HUES6 (cell line): ENCODE results near the gene PTPN18.

Experiments
- H3K27ac ChIP-seq: 2 replicates; pipeline ENCODE4 v1.7.0; 2013; ENCODE audit warnings: low read depth, mild to moderate bottlenecking, low read length, inconsistent platforms
- H3K27me3 ChIP-seq: 2 replicates; pipeline ENCODE4 v1.6.1; 2013; ENCODE audit warnings: low read length; ENCODE audit not compliant: control insufficient read depth, insufficient read depth
- H3K36me3 ChIP-seq: 2 replicates; pipeline ENCODE4 v1.6.1; 2013; ENCODE audit warnings: low read length; ENCODE audit not compliant: control insufficient read depth, insufficient read depth
- H3K4me1 ChIP-seq: 2 replicates; pipeline ENCODE4 v1.6.1; 2013; ENCODE audit warnings: low read length; ENCODE audit not compliant: control insufficient read depth, insufficient read depth
- H3K4me3 ChIP-seq: 2 replicates; pipeline ENCODE4 v1.5.1; 2013; ENCODE audit warnings: low read depth, low read length
- H3K9ac ChIP-seq: one replicate; pipeline ENCODE4 v1.6.1; 2013; ENCODE audit warnings: mild to moderate bottlenecking, low read length
- H3K9me3 ChIP-seq: 2 replicates; pipeline ENCODE4 v1.6.1; 2013; ENCODE audit warnings: low read depth, low read length; ENCODE audit not compliant: control insufficient read depth, insufficient read depth

Gene PTPN18

DNA sequence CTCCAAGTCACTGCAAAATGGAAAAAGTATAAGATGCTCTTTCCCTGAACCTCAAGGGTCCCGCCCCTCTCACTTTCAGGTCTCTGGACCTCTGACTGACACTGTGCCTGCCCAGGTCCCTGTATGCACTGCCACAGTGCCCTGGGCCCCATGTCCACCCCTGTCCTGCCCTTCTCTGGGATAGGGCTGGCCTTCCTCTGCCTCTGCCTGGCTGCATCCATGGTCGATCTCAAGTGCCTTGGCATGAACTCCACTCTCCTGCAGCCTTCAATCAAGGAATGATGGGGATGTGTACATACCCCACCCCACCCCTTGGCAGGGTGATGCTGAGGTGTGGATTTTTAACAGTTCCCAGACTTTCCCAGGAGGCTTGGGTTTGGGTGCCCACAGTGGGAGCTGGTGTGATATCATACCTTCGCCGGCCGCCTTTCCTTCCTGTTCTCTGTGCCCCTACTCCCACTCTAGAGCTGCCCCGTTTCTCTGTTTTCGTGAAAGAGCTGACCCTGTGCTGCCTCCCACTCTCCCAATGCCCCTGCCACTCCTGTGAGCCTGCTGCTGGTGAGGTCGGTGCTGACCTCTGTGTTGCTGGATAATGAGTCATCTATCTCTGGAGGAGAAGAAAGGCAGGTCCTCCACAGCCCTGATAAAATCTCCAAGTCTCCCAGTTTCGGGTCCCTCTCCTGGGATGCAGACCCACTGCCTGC is 18.9 kb downstream of the PTPN18 start:
- Histone ChIP-seq H3K27me3 (no peaks in the 10 kb centered on the region), H3K27ac (no peak overlapping the region), H3K9ac (no peak overlapping the region), H3K4me1 (peaks cover 4% of the 10 kb centered on the region), H3K9me3 (no peaks in the 10 kb centered on the region), H3K4me3 (no peak overlapping the region), H3K36me3 (peaks cover 4% of the 10 kb centered on the region; the same call in 1 of the 2 replicates)

GRCh38 chr2:130375291-130376266 is 19.7 kb downstream of the PTPN18 start:
- peaks cover 6% of the 10 kb centered on the region; the same call in 1 of the 2 replicates for H3K4me1 ChIP-seq
- H3K4me3 ChIP-seq: no peak overlapping the region
- H3K27ac ChIP-seq: no peak overlapping the region
- H3K9me3 ChIP-seq: no peaks in the 10 kb centered on the region
- H3K36me3 ChIP-seq: peaks cover 2% of the 10 kb centered on the region; the same call in 1 of the 2 replicates
- H3K27me3 ChIP-seq: no peaks in the 10 kb centered on the region
- no peak overlapping the region for H3K9ac ChIP-seq

GRCh38 chr2:130376433-130377293 is 20.8 kb downstream of the PTPN18 start:
- H3K4me1 ChIP-seq: peaks cover 6% of the 10 kb centered on the region; the same call in 1 of the 2 replicates
- H3K4me3 ChIP-seq: no peak overlapping the region
- no peaks in the 10 kb centered on the region for H3K27me3 ChIP-seq
- no peaks in the 10 kb centered on the region for H3K9me3 ChIP-seq
- H3K36me3 ChIP-seq: no peaks in the 10 kb centered on the region
- no peak overlapping the region for H3K27ac ChIP-seq
- no peak overlapping the region for H3K9ac ChIP-seq

DNA sequence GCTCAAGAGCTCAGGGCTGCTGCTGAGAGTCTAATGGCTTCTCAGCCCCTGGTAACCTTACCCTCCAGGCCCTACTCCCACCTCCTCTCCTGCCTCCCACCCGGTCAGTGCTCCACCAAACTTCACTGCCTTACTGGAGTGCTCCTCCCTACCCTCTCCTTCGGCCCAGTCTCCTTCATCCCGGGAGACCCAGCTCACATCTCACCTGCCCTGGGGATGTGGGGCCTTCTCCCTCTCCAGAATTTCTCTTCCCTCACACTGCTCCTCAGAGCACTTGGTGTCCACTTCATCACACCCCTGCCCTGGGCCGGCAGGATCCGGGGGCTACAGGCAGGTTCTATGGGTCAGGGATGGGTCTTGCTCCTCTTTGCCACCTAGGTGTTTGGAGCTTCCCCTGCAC is 21.6 kb downstream of the PTPN18 start:
- Histone ChIP-seq H3K9ac (no peak overlapping the region), H3K27me3 (no peaks in the 10 kb centered on the region), H3K27ac (no peak overlapping the region), H3K36me3 (no peaks in the 10 kb centered on the region), H3K9me3 (no peaks in the 10 kb centered on the region), H3K4me1 (peaks cover 6% of the 10 kb centered on the region; the same call in 1 of the 2 replicates), H3K4me3 (no peak overlapping the region)

DNA sequence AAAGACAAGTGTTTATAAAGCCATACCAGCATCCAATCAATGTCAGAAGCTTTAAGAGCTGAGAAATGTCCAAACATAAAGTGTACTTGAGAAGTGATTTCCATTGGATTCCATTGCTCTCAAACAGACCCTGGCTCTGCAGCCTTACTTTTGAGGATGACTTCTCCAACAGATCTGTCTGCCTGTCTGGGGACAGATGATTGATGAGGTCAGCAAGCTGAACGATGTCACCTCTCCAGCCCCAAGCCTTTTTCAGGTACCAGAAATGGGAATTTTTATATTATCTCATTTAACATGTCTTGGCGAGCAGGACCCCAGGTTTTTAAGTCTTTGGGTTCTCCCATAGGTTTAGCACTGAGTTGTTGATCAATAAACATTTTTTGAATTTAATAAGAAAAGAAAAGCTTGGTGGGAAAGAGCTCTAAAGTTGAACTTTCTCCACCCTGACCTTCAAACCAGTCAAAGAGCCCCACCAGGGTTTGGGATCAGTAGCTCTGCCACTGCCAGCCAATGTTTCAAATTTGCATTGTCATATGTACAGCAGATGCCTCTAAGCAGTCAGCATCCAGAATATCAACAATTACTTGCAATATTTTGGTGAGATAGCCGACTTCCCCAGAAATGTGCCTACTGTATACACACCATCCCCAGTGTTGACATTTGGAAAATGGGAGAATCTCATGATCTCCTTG is 22.5 kb downstream of the PTPN18 start:
- Histone ChIP-seq H3K9me3 (no peaks in the 10 kb centered on the region), H3K4me1 (peaks cover 2% of the 10 kb centered on the region; the same call in 1 of the 2 replicates), H3K36me3 (no peaks in the 10 kb centered on the region), H3K4me3 (no peak overlapping the region), H3K9ac (no peak overlapping the region), H3K27me3 (no peaks in the 10 kb centered on the region), H3K27ac (no peak overlapping the region)

GRCh38 chr2:130378898-130379214 is 23.0 kb downstream of the PTPN18 start:
- Histone ChIP-seq H3K36me3 (no peaks in the 10 kb centered on the region), H3K9me3 (no peaks in the 10 kb centered on the region), H3K4me1 (peaks cover 2% of the 10 kb centered on the region; the same call in 1 of the 2 replicates), H3K9ac (no peak overlapping the region), H3K4me3 (no peak overlapping the region), H3K27ac (no peak overlapping the region), H3K27me3 (no peaks in the 10 kb centered on the region)

- no peak overlapping the region for H3K9ac ChIP-seq
- no peaks in the 10 kb centered on the region for H3K27me3 ChIP-seq
- H3K36me3 ChIP-seq: no peaks in the 10 kb centered on the region
- peaks cover 2% of the 10 kb centered on the region; the same call in 1 of the 2 replicates for H3K4me1 ChIP-seq
- H3K4me3 ChIP-seq: no peak overlapping the region
- no peak overlapping the region for H3K27ac ChIP-seq
- no peaks in the 10 kb centered on the region for H3K9me3 ChIP-seq
These were observed 24.5 kb downstream of the PTPN18 start for GRCh38 chr2:130380096-130380934.

GRCh38 chr2:130381145-130381544 is 25.3 kb downstream of the PTPN18 start:
- Histone ChIP-seq H3K36me3 (no peaks in the 10 kb centered on the region), H3K4me1 (peaks cover 2% of the 10 kb centered on the region; the same call in 1 of the 2 replicates), H3K4me3 (no peak overlapping the region), H3K9ac (no peak overlapping the region), H3K27ac (no peak overlapping the region), H3K9me3 (no peaks in the 10 kb centered on the region), H3K27me3 (no peaks in the 10 kb centered on the region)

- Histone ChIP-seq H3K4me3 (no peak overlapping the region), H3K9ac (no peak overlapping the region)
These were observed 25.8 kb downstream of the PTPN18 start for GRCh38 chr2:130381619-130382018.

More at GRCh38 chr2:130381619-130382018, 25.8 kb downstream of the PTPN18 start:
- no peaks in the 10 kb centered on the region for H3K9me3 ChIP-seq
- H3K27ac ChIP-seq: no peak overlapping the region
- H3K4me1 ChIP-seq: peaks cover 2% of the 10 kb centered on the region; the same call in 1 of the 2 replicates
- H3K27me3 ChIP-seq: no peaks in the 10 kb centered on the region
- H3K36me3 ChIP-seq: no peaks in the 10 kb centered on the region
